DMS 273 (cell line): ENCODE measurements around the gene RGS8.

Source experiments
- DNase-seq: peaks from one replicate; lab custom pipeline; 2025; ENCODE audit not compliant: unreplicated experiment; lab: John Stamatoyannopoulos, UW

The RGS8 gene

GRCh38 chr1:182672487-182672836 is 11.9 kb downstream of the RGS8 start:
- no peak for DNase-seq

GRCh38 chr1:182671750-182672486 is 12.5 kb downstream of the RGS8 start:
- peak; percentile 81 for DNase-seq

- no peak for DNase-seq
Measured at GRCh38 chr1:182670032-182670749, 14.2 kb downstream of the RGS8 start.

- DNase-seq = no peak
Measured at GRCh38 chr1:182669266-182669665, 15.1 kb downstream of the RGS8 start.

- DNase-seq = no peak
Measured at GRCh38 chr1:182668521-182669054, 15.8 kb downstream of the RGS8 start.

GRCh38 chr1:182667848-182668505 is 16.4 kb downstream of the RGS8 start:
- no peak for DNase-seq

- DNase-seq = no peak
Measured at GRCh38 chr1:182666706-182667105, 17.7 kb downstream of the RGS8 start.

- DNase-seq = no peak
Measured at GRCh38 chr1:182664296-182664695, 20.1 kb downstream of the RGS8 start.

GRCh38 chr1:182662956-182663355 is 21.4 kb downstream of the RGS8 start:
- no peak for DNase-seq

GRCh38 chr1:182662121-182662890 is 22.1 kb downstream of the RGS8 start:
- DNase-seq = no peak

GRCh38 chr1:182658055-182658454 is 26.3 kb downstream of the RGS8 start:
- no peak for DNase-seq

- no peak for DNase-seq
Measured at GRCh38 chr1:182656842-182657397, 27.5 kb downstream of the RGS8 start.

- no peak for DNase-seq
Measured at GRCh38 chr1:182653986-182654385, 30.4 kb downstream of the RGS8 start.

- DNase-seq = no peak
Measured at GRCh38 chr1:182652933-182653332, 31.5 kb downstream of the RGS8 start.

- no peak for DNase-seq
Measured at GRCh38 chr1:182651339-182651724, 33.1 kb downstream of the RGS8 start.

- DNase-seq = no peak
Measured at GRCh38 chr1:182650678-182651338, 33.6 kb downstream of the RGS8 start.

GRCh38 chr1:182649041-182649440 is 35.3 kb downstream of the RGS8 start:
- DNase-seq = no peak

GRCh38 chr1:182646739-182647138 is 37.6 kb downstream of the RGS8 start:
- DNase-seq = no peak

GRCh38 chr1:182644886-182645285 is 39.5 kb downstream of the RGS8 start:
- no peak for DNase-seq

GRCh38 chr1:182643699-182644098 is 40.7 kb downstream of the RGS8 start:
- DNase-seq = peak; percentile 45
